Measurements from ENCODE around the gene MCRIP1. TPM values are rescaled to one million over a fixed set of nuclear protein-coding genes. Genes with fewer than 3 reads are reported as not detected.

MCRIP1 gene
- total RNA-seq: 10 to 100 TPM; 55.1 to 56.5 TPM

- peaks cover 25% of the 10 kb centered on the region for H3K4me1 Mint-ChIP-seq (ENCODE audit: low read depth)
- H3K36me3 Mint-ChIP-seq (ENCODE audit: low read depth): peaks cover 3% of the 10 kb centered on the region
- H3K4me3 Mint-ChIP-seq: peak within 1 kb of the TSS; percentile 95
- peak; percentile 96 for DNase-seq
- H3K9me3 Mint-ChIP-seq: no peaks in the 10 kb centered on the region
- peak; percentile 82 for ATAC-seq
- ChIA-PET CTCF (interaction anchor here (1.0 kb wide), 1 partner anchor 99 kb away, joined by 3 read pairs; no protein-coding TSS in a partner anchor), POLR2A (interaction anchor here (0.6 to 2.8 kb wide), 13 partner anchors 9 to 465 kb away, joined by 3 to 14 read pairs (median 5); partner anchors contain the start of genes ARHGDIA and MRPL12)
- H3K27ac Mint-ChIP-seq: peak within 1 kb of the TSS; percentile 95
- intact Hi-C loops (cut with micrococcal nuclease): no loop called here
- no peak for TF ChIP-seq CTCF (IDR thresholded peaks at IDR 0.05)
- no peaks in the 10 kb centered on the region for H3K27me3 Mint-ChIP-seq
These were observed at the start of gene MCRIP1 for GRCh38 chr17:81833160-81833920. MCRIP1 (minus strand) TSS chr17:81833291; CDS start chr17:81824506, 8,785 bp downstream.

GRCh38 chr17:81879121-81879520 lies 46.0 kb upstream of the MCRIP1 start:
- ATAC-seq (no peak), DNase-seq (no peak)
- TF ChIP-seq CTCF (IDR thresholded peaks at IDR 0.05): no peak
- Mint-ChIP-seq H3K27me3 (no peaks in the 10 kb centered on the region), H3K9me3 (no peaks in the 10 kb centered on the region), H3K27ac (peak overlapping the region; percentile 52), H3K4me3 (no peak overlapping the region), H3K36me3 (ENCODE audit: low read depth) (peaks cover 44% of the 10 kb centered on the region), H3K4me1 (ENCODE audit: low read depth) (peaks cover 9% of the 10 kb centered on the region)
- ChIA-PET POLR2A (interaction anchor here (0.9 to 1.3 kb wide), 2 partner anchors 8 to 10 kb away, joined by 3 read pairs; no protein-coding TSS in a partner anchor), CTCF (interaction anchor here (3.3 kb wide), 1 partner anchor 10 kb away, joined by 13 read pairs; no protein-coding TSS in a partner anchor)
- intact Hi-C loops (cut with micrococcal nuclease): no loop called here

GRCh38 chr17:81878294-81878693 lies 45.2 kb upstream of the MCRIP1 start:
- TF ChIP-seq CTCF (IDR thresholded peaks at IDR 0.05): no peak
- no peak for ATAC-seq
- ChIA-PET POLR2A (interaction anchor here (1.3 kb wide), 1 partner anchor 9 kb away, joined by 3 read pairs; no protein-coding TSS in a partner anchor), CTCF (interaction anchor here (3.3 kb wide), 1 partner anchor 9 kb away, joined by 13 read pairs; no protein-coding TSS in a partner anchor)
- DNase-seq: no peak
- no peaks in the 10 kb centered on the region for H3K9me3 Mint-ChIP-seq
- no peaks in the 10 kb centered on the region for H3K27me3 Mint-ChIP-seq
- no peak overlapping the region for H3K4me3 Mint-ChIP-seq
- no peak overlapping the region for H3K27ac Mint-ChIP-seq
- H3K36me3 Mint-ChIP-seq (ENCODE audit: low read depth): peaks cover 43% of the 10 kb centered on the region
- intact Hi-C loops (cut with micrococcal nuclease): no loop called here
- peaks cover 16% of the 10 kb centered on the region for H3K4me1 Mint-ChIP-seq (ENCODE audit: low read depth)

GRCh38 chr17:81877569-81877968 lies 44.5 kb upstream of the MCRIP1 start:
- TF ChIP-seq CTCF (IDR thresholded peaks at IDR 0.05): no peak
- ChIA-PET POLR2A (interaction anchor here (1.2 to 1.8 kb wide), 2 partner anchors 9 to 14 kb away, joined by 4 to 10 read pairs; partner anchors contain the start of genes ALYREF and ANAPC11), CTCF (no interaction called here)
- DNase-seq: no peak
- intact Hi-C loops (cut with micrococcal nuclease): no loop called here
- no peak overlapping the region for H3K27ac Mint-ChIP-seq
- no peaks in the 10 kb centered on the region for H3K27me3 Mint-ChIP-seq
- ATAC-seq: no peak
- H3K4me3 Mint-ChIP-seq: no peak overlapping the region
- H3K36me3 Mint-ChIP-seq (ENCODE audit: low read depth): peaks cover 45% of the 10 kb centered on the region
- H3K4me1 Mint-ChIP-seq (ENCODE audit: low read depth): peaks cover 24% of the 10 kb centered on the region
- no peaks in the 10 kb centered on the region for H3K9me3 Mint-ChIP-seq

Measured in activated CD8-positive, alpha-beta T cell treated with anti-CD3 and anti-CD28 coated beads for 36 hours (primary cell).